WTC11 (cell line): ENCODE measurements around the gene ASCL2. TPM values are rescaled to one million over a fixed set of nuclear protein-coding genes. Genes with fewer than 3 reads are reported as not detected.
A peak's percentile ranks its signal among the peaks of the same experiment; 100 is the strongest.

Experiments
- ESRRA ChIP-seq: sonication (generic); formaldehyde crosslinking; IDR thresholded peaks from 2 replicates; pipeline ENCODE4 v1.8.1; 2022; ENCODE audit warnings: mild to moderate bottlenecking, missing genetic modification reagents, borderline replicate concordance
- NFATC4 ChIP-seq: fragments of 250-450 bp; sonication (Bioruptor Pico); IDR thresholded peaks from 2 replicates; pipeline ENCODE4 v1.9.0; 2021; ENCODE audit warnings: mild to moderate bottlenecking
- NFYB ChIP-seq: sonication (generic); formaldehyde crosslinking; conservative IDR thresholded peaks from 2 replicates; pipeline ENCODE4 v1.8.0; 2022; ENCODE audit warnings: low read depth, missing genetic modification reagents
- NR1H2 ChIP-seq: sonication (generic); formaldehyde crosslinking; IDR thresholded peaks from 2 replicates; pipeline ENCODE4 v1.9.0; 2021; ENCODE audit warnings: mild to moderate bottlenecking, moderate library complexity, missing genetic modification reagents
- NR3C1 ChIP-seq: sonication (generic); formaldehyde crosslinking; conservative IDR thresholded peaks from 2 replicates; pipeline ENCODE4 v1.8.1; 2023; ENCODE audit warnings: low read depth, mild to moderate bottlenecking, missing genetic modification reagents
- PRRX2 ChIP-seq: fragments of 250-450 bp; sonication (Bioruptor Pico); IDR thresholded peaks from 2 replicates; pipeline ENCODE4 v1.8.0; 2021; ENCODE audit warnings: mild to moderate bottlenecking
- ZNF138 ChIP-seq: sonication (generic); formaldehyde crosslinking; conservative IDR thresholded peaks from 2 replicates; pipeline ENCODE4 v1.8.1; 2022; ENCODE audit warnings: mild to moderate bottlenecking, moderate library complexity, missing genetic modification reagents
- ZNF396 ChIP-seq: fragments of 250-450 bp; sonication (Bioruptor Pico); IDR thresholded peaks from 2 replicates; pipeline ENCODE4 v1.8.0; 2021; ENCODE audit warnings: mild to moderate bottlenecking, moderate library complexity, borderline replicate concordance
- ZNF671 ChIP-seq: fragments of 250-450 bp; sonication (Bioruptor Pico); IDR thresholded peaks from 2 replicates; pipeline ENCODE4 v1.8.0; 2021; ENCODE audit warnings: mild to moderate bottlenecking
- total RNA-seq: library from RNA; stranded (reverse); gene quantifications from 3 replicates; pipeline ENCODE4 v1.2.3, GENCODE V29; 2021
- TF ChIP-seq, protein P1 (sequence below): sonication (generic); formaldehyde crosslinking; conservative IDR thresholded peaks from 2 replicates; pipeline ENCODE4 v1.8.1; 2023; ENCODE audit warnings: mild to moderate bottlenecking, low read depth, missing genetic modification reagents, moderate library complexity
- TF ChIP-seq, protein P2 (sequence below): sonication (generic); formaldehyde crosslinking; IDR thresholded peaks from 2 replicates; pipeline ENCODE4 v1.8.1; 2023; ENCODE audit warnings: mild to moderate bottlenecking, moderate library complexity, missing genetic modification reagents
- TF ChIP-seq, protein P3 (sequence below): fragments of 250-450 bp; sonication (Bioruptor Pico); IDR thresholded peaks from 2 replicates; pipeline ENCODE4 v1.9.0; 2021; ENCODE audit warnings: mild to moderate bottlenecking, borderline replicate concordance
- TF ChIP-seq, protein P4 (sequence below): sonication (generic); formaldehyde crosslinking; IDR thresholded peaks from 2 replicates; pipeline ENCODE4 v1.8.1; 2022; ENCODE audit warnings: mild to moderate bottlenecking, missing genetic modification reagents, moderate library complexity, borderline replicate concordance
- TF ChIP-seq, protein P5 (sequence below): sonication (generic); formaldehyde crosslinking; IDR thresholded peaks from 2 replicates; pipeline ENCODE4 v1.8.1; 2023; ENCODE audit warnings: mild to moderate bottlenecking, missing genetic modification reagents, moderate library complexity
- TF ChIP-seq, protein P6 (sequence below): sonication (generic); formaldehyde crosslinking; IDR thresholded peaks from 2 replicates; pipeline ENCODE4 v1.8.1; 2023; ENCODE audit warnings: mild to moderate bottlenecking, missing genetic modification reagents
- TF ChIP-seq, protein P7 (sequence below): fragments of 250-450 bp; sonication (Bioruptor Pico); IDR thresholded peaks from 2 replicates; pipeline ENCODE4 v1.9.0; 2021; ENCODE audit warnings: mild to moderate bottlenecking
- TF ChIP-seq, protein P8 (sequence below): sonication (generic); formaldehyde crosslinking; IDR thresholded peaks from 2 replicates; pipeline ENCODE4 v1.8.0; 2022; ENCODE audit warnings: mild to moderate bottlenecking, missing genetic modification reagents

Gene ASCL2
- total RNA-seq, 1 experiment from 2014 or later: 0.24 TPM

DNA sequence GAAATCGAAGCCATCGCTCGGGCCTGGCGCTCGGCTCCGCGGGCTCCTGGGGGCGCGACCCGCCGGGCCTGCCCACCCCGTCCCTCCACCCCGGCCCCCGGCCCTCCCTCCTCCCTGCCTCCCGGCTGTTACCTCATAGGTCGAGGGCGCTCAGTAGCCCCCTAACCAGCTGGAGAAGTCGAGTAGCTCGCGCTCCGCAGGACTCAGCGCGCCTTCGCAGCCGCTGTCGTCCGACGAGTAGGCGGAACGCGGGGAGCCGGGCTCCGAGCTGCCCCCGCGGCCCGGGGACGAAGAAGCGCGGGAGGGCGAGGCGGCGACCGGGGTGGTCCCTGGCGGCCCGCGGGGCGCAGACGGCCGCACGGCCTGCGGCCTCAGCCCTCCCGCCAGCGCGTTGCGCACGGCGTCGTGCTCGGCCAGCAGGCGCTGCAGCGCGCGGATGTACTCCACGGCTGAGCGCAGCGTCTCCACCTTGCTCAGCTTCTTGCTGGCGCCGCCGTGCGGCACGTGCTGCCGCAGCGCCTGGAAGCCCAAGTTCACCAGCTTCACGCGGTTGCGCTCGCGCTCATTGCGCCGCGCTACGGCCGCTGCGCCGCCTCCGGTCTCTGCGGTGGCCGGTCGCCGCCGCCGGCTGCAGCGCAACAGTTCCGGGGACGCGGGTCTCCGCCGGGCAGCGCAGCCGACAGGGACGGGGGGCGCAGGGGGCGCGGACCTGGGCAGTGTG is 627 bp downstream of the ASCL2 start (continued):
- TF ChIP-seq, protein P1, sequence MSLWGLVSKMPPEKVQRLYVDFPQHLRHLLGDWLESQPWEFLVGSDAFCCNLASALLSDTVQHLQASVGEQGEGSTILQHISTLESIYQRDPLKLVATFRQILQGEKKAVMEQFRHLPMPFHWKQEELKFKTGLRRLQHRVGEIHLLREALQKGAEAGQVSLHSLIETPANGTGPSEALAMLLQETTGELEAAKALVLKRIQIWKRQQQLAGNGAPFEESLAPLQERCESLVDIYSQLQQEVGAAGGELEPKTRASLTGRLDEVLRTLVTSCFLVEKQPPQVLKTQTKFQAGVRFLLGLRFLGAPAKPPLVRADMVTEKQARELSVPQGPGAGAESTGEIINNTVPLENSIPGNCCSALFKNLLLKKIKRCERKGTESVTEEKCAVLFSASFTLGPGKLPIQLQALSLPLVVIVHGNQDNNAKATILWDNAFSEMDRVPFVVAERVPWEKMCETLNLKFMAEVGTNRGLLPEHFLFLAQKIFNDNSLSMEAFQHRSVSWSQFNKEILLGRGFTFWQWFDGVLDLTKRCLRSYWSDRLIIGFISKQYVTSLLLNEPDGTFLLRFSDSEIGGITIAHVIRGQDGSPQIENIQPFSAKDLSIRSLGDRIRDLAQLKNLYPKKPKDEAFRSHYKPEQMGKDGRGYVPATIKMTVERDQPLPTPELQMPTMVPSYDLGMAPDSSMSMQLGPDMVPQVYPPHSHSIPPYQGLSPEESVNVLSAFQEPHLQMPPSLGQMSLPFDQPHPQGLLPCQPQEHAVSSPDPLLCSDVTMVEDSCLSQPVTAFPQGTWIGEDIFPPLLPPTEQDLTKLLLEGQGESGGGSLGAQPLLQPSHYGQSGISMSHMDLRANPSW (CRISPR knock-in tag): 0 out of 2 replicates have a peak, but pooled peaks have one; percentile 30
- TF ChIP-seq ZNF671 (CRISPR knock-in tag) (no peak), NFATC4 (CRISPR knock-in tag) (no peak), NFYB (peak; percentile 65), NR3C1 (CRISPR knock-in tag) (0 out of 2 replicates have a peak, but pooled peaks have one; percentile 89), ESRRA (CRISPR knock-in tag) (peak; percentile 99), ZNF138 (CRISPR knock-in tag) (peak; percentile 96), ZNF396 (CRISPR knock-in tag) (no peak), NR1H2 (CRISPR knock-in tag) (peak; percentile 88), PRRX2 (CRISPR knock-in tag) (no peak)
- TF ChIP-seq, protein P2, sequence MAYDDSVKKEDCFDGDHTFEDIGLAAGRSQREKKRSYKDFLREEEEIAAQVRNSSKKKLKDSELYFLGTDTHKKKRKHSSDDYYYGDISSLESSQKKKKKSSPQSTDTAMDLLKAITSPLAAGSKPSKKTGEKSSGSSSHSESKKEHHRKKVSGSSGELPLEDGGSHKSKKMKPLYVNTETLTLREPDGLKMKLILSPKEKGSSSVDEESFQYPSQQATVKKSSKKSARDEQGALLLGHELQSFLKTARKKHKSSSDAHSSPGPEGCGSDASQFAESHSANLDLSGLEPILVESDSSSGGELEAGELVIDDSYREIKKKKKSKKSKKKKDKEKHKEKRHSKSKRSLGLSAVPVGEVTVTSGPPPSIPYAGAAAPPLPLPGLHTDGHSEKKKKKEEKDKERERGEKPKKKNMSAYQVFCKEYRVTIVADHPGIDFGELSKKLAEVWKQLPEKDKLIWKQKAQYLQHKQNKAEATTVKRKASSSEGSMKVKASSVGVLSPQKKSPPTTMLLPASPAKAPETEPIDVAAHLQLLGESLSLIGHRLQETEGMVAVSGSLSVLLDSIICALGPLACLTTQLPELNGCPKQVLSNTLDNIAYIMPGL (CRISPR knock-in tag): peak; percentile 66; the same call in 1 of the 2 replicates
- TF ChIP-seq, protein P3, sequence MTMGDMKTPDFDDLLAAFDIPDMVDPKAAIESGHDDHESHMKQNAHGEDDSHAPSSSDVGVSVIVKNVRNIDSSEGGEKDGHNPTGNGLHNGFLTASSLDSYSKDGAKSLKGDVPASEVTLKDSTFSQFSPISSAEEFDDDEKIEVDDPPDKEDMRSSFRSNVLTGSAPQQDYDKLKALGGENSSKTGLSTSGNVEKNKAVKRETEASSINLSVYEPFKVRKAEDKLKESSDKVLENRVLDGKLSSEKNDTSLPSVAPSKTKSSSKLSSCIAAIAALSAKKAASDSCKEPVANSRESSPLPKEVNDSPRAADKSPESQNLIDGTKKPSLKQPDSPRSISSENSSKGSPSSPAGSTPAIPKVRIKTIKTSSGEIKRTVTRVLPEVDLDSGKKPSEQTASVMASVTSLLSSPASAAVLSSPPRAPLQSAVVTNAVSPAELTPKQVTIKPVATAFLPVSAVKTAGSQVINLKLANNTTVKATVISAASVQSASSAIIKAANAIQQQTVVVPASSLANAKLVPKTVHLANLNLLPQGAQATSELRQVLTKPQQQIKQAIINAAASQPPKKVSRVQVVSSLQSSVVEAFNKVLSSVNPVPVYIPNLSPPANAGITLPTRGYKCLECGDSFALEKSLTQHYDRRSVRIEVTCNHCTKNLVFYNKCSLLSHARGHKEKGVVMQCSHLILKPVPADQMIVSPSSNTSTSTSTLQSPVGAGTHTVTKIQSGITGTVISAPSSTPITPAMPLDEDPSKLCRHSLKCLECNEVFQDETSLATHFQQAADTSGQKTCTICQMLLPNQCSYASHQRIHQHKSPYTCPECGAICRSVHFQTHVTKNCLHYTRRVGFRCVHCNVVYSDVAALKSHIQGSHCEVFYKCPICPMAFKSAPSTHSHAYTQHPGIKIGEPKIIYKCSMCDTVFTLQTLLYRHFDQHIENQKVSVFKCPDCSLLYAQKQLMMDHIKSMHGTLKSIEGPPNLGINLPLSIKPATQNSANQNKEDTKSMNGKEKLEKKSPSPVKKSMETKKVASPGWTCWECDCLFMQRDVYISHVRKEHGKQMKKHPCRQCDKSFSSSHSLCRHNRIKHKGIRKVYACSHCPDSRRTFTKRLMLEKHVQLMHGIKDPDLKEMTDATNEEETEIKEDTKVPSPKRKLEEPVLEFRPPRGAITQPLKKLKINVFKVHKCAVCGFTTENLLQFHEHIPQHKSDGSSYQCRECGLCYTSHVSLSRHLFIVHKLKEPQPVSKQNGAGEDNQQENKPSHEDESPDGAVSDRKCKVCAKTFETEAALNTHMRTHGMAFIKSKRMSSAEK (CRISPR knock-in tag): no peak
- TF ChIP-seq, protein P4, sequence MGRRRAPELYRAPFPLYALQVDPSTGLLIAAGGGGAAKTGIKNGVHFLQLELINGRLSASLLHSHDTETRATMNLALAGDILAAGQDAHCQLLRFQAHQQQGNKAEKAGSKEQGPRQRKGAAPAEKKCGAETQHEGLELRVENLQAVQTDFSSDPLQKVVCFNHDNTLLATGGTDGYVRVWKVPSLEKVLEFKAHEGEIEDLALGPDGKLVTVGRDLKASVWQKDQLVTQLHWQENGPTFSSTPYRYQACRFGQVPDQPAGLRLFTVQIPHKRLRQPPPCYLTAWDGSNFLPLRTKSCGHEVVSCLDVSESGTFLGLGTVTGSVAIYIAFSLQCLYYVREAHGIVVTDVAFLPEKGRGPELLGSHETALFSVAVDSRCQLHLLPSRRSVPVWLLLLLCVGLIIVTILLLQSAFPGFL: peak; percentile 97; the same call in 1 of the 2 replicates
- TF ChIP-seq, protein P5, sequence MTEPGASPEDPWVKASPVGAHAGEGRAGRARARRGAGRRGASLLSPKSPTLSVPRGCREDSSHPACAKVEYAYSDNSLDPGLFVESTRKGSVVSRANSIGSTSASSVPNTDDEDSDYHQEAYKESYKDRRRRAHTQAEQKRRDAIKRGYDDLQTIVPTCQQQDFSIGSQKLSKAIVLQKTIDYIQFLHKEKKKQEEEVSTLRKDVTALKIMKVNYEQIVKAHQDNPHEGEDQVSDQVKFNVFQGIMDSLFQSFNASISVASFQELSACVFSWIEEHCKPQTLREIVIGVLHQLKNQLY (CRISPR knock-in tag): peak; percentile 89; the same call in 1 of the 2 replicates
- TF ChIP-seq, protein P6, sequence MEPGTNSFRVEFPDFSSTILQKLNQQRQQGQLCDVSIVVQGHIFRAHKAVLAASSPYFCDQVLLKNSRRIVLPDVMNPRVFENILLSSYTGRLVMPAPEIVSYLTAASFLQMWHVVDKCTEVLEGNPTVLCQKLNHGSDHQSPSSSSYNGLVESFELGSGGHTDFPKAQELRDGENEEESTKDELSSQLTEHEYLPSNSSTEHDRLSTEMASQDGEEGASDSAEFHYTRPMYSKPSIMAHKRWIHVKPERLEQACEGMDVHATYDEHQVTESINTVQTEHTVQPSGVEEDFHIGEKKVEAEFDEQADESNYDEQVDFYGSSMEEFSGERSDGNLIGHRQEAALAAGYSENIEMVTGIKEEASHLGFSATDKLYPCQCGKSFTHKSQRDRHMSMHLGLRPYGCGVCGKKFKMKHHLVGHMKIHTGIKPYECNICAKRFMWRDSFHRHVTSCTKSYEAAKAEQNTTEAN: peak; percentile 98
- TF ChIP-seq, protein P7, sequence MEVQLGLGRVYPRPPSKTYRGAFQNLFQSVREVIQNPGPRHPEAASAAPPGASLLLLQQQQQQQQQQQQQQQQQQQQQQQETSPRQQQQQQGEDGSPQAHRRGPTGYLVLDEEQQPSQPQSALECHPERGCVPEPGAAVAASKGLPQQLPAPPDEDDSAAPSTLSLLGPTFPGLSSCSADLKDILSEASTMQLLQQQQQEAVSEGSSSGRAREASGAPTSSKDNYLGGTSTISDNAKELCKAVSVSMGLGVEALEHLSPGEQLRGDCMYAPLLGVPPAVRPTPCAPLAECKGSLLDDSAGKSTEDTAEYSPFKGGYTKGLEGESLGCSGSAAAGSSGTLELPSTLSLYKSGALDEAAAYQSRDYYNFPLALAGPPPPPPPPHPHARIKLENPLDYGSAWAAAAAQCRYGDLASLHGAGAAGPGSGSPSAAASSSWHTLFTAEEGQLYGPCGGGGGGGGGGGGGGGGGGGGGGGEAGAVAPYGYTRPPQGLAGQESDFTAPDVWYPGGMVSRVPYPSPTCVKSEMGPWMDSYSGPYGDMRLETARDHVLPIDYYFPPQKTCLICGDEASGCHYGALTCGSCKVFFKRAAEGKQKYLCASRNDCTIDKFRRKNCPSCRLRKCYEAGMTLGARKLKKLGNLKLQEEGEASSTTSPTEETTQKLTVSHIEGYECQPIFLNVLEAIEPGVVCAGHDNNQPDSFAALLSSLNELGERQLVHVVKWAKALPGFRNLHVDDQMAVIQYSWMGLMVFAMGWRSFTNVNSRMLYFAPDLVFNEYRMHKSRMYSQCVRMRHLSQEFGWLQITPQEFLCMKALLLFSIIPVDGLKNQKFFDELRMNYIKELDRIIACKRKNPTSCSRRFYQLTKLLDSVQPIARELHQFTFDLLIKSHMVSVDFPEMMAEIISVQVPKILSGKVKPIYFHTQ (CRISPR knock-in tag): no peak
- TF ChIP-seq, protein P8, sequence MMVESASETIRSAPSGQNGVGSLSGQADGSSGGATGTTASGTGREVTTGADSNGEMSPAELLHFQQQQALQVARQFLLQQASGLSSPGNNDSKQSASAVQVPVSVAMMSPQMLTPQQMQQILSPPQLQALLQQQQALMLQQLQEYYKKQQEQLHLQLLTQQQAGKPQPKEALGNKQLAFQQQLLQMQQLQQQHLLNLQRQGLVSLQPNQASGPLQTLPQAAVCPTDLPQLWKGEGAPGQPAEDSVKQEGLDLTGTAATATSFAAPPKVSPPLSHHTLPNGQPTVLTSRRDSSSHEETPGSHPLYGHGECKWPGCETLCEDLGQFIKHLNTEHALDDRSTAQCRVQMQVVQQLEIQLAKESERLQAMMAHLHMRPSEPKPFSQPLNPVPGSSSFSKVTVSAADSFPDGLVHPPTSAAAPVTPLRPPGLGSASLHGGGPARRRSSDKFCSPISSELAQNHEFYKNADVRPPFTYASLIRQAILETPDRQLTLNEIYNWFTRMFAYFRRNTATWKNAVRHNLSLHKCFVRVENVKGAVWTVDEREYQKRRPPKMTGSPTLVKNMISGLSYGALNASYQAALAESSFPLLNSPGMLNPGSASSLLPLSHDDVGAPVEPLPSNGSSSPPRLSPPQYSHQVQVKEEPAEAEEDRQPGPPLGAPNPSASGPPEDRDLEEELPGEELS: peak; percentile 100
